Measurements from ENCODE around the gene CKMT1A.
"Not testable (repeated sequence)": the region's sequence is repeated elsewhere in the genome, so short reads cannot be mapped to it uniquely, and the experiment has no call there.

CKMT1A gene

DNA sequence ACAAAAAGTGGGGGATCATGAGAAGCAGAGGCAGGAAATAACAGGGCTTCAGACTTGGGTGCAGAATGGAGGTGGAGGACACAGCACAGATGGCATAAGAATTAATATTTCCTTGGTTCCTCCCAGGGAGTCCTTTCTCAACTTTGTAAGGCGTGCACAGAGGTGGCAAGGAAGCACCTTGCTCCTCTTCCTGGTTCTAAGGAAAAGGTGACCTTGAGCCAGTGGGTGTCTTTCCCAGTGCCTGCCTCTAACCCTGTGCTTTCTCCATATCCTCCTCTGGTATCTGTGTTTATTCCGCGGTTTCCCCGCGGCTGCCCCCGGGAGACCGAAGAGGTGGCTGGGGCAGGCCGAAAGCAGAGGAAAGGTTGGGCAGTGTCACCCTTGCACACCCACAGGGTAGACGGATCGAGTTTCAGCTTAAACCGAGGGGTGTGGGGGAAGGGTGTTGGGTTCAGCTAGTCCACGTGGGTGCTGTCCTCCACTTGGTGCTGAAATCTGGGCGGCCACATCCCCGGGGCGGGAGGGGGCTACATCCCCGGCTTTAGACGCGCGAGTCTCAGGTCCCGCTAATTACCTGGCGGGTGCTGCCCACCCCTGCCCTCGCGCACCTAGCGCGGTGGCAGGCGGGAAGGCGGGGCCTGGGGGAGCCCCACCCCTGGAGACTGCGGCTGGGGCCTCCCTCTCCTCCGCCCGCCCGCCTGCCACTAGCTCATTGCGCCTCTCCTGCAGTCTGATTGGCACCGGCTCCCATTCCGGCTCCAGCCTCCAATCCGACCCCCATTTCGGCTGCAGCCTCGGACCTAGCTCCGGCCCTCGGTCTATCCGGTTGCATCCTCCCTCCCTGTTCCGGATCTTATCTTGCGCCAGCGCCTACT lies at the start of gene CKMT1A:
TSS of gene CKMT1A (plus strand) at position 712 of the 875 bp plus-strand sequence. CDS start 192 bp downstream, outside the sequence.
- DNase-seq (ENCODE audit: low read depth in 2 of 2), result not testable (repeated sequence)

DNA sequence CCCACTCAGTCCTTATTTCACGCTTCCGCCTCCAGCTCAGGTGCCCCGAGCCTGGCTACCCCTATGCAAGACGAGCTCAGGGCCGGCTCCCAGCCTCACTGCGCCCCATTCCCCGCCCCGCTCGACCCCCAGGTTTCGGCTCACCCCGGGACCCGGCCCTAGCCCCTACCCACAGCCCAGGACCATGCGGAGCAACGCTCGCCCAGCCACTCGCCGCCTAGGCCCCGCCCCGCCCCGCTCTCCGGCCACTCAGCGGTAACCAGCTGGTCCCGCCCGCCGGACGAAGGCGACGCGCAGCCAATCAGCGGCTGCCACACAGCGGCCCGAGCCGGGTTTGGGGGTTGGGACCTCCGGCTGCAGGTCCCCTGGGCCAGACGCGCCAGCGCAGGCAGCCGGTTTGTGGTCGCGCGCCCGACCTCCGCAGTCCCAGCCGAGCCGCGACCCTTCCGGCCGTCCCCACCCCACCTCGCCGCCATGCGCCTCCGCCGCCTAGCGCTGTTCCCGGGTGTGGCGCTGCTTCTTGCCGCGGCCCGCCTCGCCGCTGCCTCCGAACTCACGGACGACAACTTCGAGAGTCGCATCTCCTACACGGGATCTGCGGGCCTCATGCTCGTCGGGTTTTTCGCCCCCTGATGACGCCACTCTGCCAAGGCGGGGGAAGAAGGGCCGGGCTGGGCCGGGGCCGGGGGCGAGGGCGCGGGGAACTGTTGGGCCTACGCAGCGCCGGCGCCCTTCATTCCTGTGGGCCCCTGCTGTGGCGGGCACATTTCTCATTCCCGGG lies 44.8 kb upstream of the CKMT1A start, which contains the start of gene CATSPER2:
TSS of gene CATSPER2 (minus strand) at position 196 of the 781 bp plus-strand sequence. CDS start 783 bp downstream, outside the sequence.
- no peak for DNase-seq (ENCODE audit: low read depth in 2 of 2)

DNA sequence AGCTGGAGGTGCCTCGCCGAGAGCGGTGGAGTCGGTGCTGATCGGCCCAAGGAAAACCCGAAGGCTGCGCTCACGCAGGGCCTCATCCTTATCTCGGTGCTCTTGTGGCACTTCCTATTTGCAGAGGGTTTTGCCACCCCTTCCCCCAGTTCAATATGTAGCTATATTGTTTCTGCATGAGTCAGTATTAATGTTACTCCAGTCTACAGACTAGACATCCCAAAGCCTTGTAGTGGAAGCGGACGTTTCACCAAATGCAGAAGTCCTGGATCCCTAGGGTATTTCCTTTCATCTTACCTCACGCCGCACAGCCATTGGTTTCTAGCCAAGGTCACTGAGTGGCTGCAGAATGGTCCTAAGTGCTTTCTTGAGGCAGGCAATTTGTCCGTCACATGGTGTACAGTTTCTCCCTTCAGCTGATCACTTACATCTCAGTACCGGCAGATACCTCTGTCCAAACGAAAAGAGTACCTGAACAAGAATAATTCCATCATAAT lies 44.2 kb upstream of the CKMT1A start:
- not testable (repeated sequence) for DNase-seq (ENCODE audit: low read depth in 2 of 2)

- DNase-seq (ENCODE audit: low read depth in 2 of 2), result not testable (repeated sequence)
Measured at GRCh38 chr15:43659727-43660126, 33.9 kb upstream of the CKMT1A start.

- not testable (repeated sequence) for DNase-seq (ENCODE audit: low read depth in 2 of 2)
Measured at GRCh38 chr15:43662293-43662692, 31.4 kb upstream of the CKMT1A start.

DNA sequence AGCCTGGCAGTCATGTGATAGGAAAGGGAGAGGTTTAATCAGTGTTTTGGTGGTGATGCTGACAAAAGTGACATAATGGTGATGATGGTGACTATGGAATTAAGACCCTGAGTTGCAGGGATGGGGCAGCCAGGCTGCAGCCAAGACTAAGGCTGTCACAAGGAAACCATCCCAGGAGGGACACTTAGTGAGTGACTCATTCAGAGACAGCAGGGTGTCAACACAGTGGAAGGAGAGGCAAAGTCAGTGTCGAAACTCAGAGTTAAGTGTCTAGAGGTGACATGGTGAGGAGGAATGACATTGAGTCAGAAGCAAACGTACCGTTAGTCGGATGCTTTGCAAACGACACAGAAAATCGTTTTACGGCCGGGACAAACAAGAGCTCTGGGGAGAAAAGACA lies 30.3 kb upstream of the CKMT1A start:
- not testable (repeated sequence) for DNase-seq (ENCODE audit: low read depth in 2 of 2)

DNA sequence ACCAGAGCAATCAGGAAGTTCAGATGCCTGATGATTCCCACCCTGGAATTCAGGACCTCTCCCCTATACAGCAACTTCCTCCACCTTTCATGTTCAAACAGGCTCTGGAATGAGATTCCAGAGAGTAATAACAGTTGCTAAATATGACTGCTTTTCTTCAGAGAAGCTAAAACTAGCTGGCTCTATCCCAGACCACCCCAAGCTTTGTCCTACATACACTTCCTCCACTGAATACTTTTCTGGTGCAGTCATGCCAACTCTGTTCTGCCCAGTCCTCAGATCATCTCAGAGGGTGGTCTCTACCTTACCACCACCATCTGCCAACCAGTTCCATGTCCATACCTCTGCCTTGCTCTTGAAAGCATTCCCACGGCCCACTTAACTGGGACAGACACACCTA lies 27.5 kb upstream of the CKMT1A start:
- DNase-seq (ENCODE audit: low read depth in 2 of 2), result not testable (repeated sequence)

GRCh38 chr15:43674175-43674574 lies 19.5 kb upstream of the CKMT1A start:
- DNase-seq (ENCODE audit: low read depth in 2 of 2), result not testable (repeated sequence)

- DNase-seq (ENCODE audit: low read depth in 2 of 2), result not testable (repeated sequence)
Measured at GRCh38 chr15:43689604-43690301, 3.9 kb upstream of the CKMT1A start.

DNA sequence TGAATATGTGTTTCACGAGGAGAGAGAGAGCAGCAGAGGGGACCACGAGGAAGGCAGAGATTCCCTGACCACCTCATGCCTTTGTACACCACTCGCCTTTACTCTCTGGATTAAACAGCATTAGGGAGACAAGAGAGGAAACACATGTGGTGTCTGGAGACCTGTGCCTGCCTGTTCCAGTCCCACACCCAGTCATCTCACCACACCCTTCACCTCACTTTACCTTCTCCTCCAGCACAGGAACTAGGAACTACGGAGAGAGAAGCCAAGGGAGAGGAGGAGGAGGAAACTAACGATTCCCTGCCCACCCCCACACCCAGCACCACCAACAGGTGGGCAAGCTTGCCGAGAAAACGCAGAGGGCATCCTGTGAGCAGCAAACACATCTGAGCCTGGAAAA lies 980 bp upstream of the CKMT1A start:
- DNase-seq (ENCODE audit: low read depth in 2 of 2), result not testable (repeated sequence)

GRCh38 chr15:43702174-43702573 lies 8.5 kb downstream of the CKMT1A start:
- no peak for DNase-seq (ENCODE audit: low read depth in 2 of 2)

GRCh38 chr15:43702701-43703424 lies 9.2 kb downstream of the CKMT1A start:
- no peak for DNase-seq (ENCODE audit: low read depth in 2 of 2)

DNA sequence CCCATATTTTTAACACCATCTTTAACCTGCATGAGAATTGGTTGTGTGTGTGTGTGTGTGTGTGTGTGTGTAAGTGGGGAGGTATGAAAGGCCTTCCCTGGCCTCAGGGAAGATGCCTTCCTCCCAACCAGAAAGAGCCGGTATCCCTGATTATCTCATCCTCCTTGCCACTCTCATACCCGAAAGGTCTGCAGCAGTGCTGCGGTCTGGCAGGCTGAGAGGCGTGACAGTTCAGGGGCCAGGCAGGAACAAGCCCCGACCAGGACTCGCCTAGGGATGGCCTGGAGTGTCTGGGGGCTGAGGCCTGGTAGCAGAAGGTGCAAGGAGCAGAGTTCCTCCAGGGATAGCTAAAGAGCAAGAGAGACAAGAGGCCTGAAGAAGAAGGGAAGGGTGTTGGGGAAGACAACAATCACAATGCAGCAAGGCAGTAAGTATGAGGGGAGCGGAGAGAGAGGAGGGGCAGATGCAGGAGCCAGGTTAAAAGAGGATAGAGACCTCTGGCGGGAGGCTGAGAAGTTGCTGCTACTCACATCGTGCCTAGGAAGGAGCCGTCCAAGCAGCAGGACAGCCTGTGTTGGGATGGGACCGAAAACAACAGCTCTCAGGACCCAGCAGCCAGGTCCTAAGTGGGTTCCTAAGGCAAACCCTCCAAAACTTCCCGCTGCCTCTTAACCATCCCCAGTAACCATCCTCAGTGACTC lies 16.9 kb downstream of the CKMT1A start:
- DNase-seq (ENCODE audit: low read depth in 2 of 2), result not testable (repeated sequence)

DNA sequence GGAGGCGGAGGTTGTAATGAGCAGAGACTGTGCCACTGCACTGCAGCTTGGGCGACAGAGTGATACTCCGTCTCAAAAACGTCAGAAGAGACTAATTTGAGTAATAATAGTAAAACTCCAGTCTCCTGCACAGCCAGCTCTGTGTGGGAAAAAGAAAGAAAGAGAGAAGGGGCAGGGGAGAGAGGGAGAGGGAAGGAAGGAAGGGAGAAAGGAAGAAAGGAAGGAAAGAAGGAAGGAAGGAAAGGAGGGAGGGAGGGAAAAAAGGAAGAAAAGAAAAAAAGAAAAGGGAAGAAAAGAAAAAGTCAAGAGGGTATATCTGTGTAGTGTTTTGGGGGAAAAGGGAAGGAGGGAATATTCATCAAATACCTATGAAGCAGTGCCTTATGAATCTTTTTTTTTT lies 29.5 kb downstream of the CKMT1A start:
- DNase-seq (ENCODE audit: low read depth in 2 of 2), result no peak

- not testable (repeated sequence) for DNase-seq (ENCODE audit: low read depth in 2 of 2)
Measured at GRCh38 chr15:43726306-43726705, 32.6 kb downstream of the CKMT1A start.

GRCh38 chr15:43728053-43728725 lies 34.5 kb downstream of the CKMT1A start:
- not testable (repeated sequence) for DNase-seq (ENCODE audit: low read depth in 2 of 2)

DNA sequence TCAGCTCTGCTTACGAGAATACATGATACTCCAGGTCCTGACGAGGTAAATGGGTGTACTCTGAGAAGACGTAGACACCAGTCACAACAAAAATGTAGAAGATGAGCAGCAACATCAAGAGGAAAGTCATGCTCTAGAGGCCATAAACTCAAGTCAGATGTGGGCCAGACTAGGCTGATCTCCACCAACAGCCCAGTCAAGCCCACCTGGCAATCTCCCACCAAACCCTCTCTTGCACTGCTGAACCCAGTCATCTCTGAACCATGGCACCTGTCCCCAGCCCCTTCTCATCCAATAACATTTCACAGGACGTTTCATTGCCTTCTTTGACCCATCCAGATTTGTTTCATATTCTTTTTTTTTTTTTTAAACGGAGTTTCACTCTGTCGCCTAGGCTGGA lies 41.8 kb downstream of the CKMT1A start:
- DNase-seq (ENCODE audit: low read depth in 2 of 2), result no peak

- DNase-seq (ENCODE audit: low read depth in 2 of 2), result peak; percentile 73 to 84
Measured at GRCh38 chr15:43746245-43746902, 52.7 kb downstream of the CKMT1A start, which contains the start of gene PDIA3. Gene PDIA3, plus strand, starts transcription at chr15:43746438. Its CDS starts 102 bp downstream, at chr15:43746540.

GRCh38 chr15:43746903-43747309 lies 53.2 kb downstream of the CKMT1A start:
- not testable (repeated sequence) for DNase-seq (ENCODE audit: low read depth in 2 of 2)

Data from stimulated activated CD8-positive, alpha-beta memory T cell treated with anti-CD3 and anti-CD28 coated beads, Interleukin-15, amount 100 ng/mL, for 4 hours (primary cell).